GM18861 (cell line): ENCODE results near the gene ADRA2C.

Source experiments
- ATAC-seq: cut with Tn5 transposase; IDR thresholded peaks from one replicate; pipeline ENCODE4 v1.9.1; 2021; ENCODE audit not compliant: unreplicated experiment

The ADRA2C gene

GRCh38 chr4:3756343-3757059, 9.7 kb upstream of the ADRA2C start:
- no peak for ATAC-seq

GRCh38 chr4:3759236-3759635, 6.9 kb upstream of the ADRA2C start:
- no peak for ATAC-seq

GRCh38 chr4:3760346-3760745, 5.8 kb upstream of the ADRA2C start:
- ATAC-seq = no peak

GRCh38 chr4:3760841-3761240, 5.3 kb upstream of the ADRA2C start:
- ATAC-seq = no peak

- ATAC-seq = no peak
These were observed 3.9 kb upstream of the ADRA2C start for GRCh38 chr4:3762264-3762663.

GRCh38 chr4:3762753-3763549, 3.2 kb upstream of the ADRA2C start:
- ATAC-seq = no peak

GRCh38 chr4:3765271-3766035, 732 bp upstream of the ADRA2C start:
- no peak for ATAC-seq

- ATAC-seq = no peak
These were observed 792 bp downstream of the ADRA2C start for GRCh38 chr4:3766785-3767569.

GRCh38 chr4:3767570-3768288, 1.5 kb downstream of the ADRA2C start:
- no peak for ATAC-seq

GRCh38 chr4:3768842-3769641, 2.9 kb downstream of the ADRA2C start:
- ATAC-seq = no peak

GRCh38 chr4:3769642-3770184, 3.5 kb downstream of the ADRA2C start:
- no peak for ATAC-seq

- no peak for ATAC-seq
These were observed 4.4 kb downstream of the ADRA2C start for GRCh38 chr4:3770323-3771163.

GRCh38 chr4:3771164-3771809, 5.1 kb downstream of the ADRA2C start:
- ATAC-seq = no peak

- ATAC-seq = no peak
These were observed 5.8 kb downstream of the ADRA2C start for GRCh38 chr4:3771939-3772495.

GRCh38 chr4:3772632-3773031, 6.4 kb downstream of the ADRA2C start:
- no peak for ATAC-seq

- no peak for ATAC-seq
These were observed 7.4 kb downstream of the ADRA2C start for GRCh38 chr4:3773552-3774001.

- ATAC-seq = no peak
These were observed 8.2 kb downstream of the ADRA2C start for GRCh38 chr4:3774253-3774883.
